H9 (cell line): ENCODE data around the gene FETUB. TPM values are rescaled to one million over a fixed set of nuclear protein-coding genes. Genes with fewer than 3 reads are reported as not detected.

Source experiments
- DNase-seq: peaks from one replicate; pipeline ENCODE4 v3.0.0-alpha.2; 2017
- H2AFZ ChIP-seq: one replicate; pipeline ENCODE4 v1.6.1; 2013; ENCODE audit warnings: mild to moderate bottlenecking, low read length, control low read depth, moderate library complexity
- H2AK5ac ChIP-seq: 2 replicates; pipeline ENCODE4 v1.6.1; 2013; ENCODE audit warnings: low read length, control low read depth, mixed read lengths; ENCODE audit not compliant: insufficient read length
- H2BK120ac ChIP-seq: one replicate; pipeline ENCODE4 v1.6.1; 2013; ENCODE audit warnings: low read depth, mild to moderate bottlenecking, low read length, control low read depth, inconsistent platforms; ENCODE audit not compliant: poor library complexity, severe bottlenecking
- H2BK12ac ChIP-seq: 2 replicates; pipeline ENCODE4 v1.6.1; 2013; ENCODE audit warnings: low read length, control low read depth, mixed read lengths, low read depth; ENCODE audit not compliant: insufficient read length
- H2BK15ac ChIP-seq: 2 replicates; pipeline ENCODE4 v1.6.1; 2013; ENCODE audit warnings: low read depth, low read length, control low read depth
- H2BK20ac ChIP-seq: one replicate; pipeline ENCODE4 v1.6.1; 2013; ENCODE audit warnings: low read depth, mild to moderate bottlenecking, low read length, control low read depth, inconsistent platforms; ENCODE audit not compliant: poor library complexity, severe bottlenecking
- H2BK5ac ChIP-seq: 2 replicates; pipeline ENCODE4 v1.6.1; 2013; ENCODE audit warnings: low read length, control low read depth, mixed read lengths; ENCODE audit not compliant: insufficient read length
- H3K14ac ChIP-seq: 2 replicates; pipeline ENCODE4 v1.6.1; 2013; ENCODE audit warnings: low read length, control low read depth; ENCODE audit not compliant: insufficient read depth
- H3K18ac ChIP-seq: 2 replicates; pipeline ENCODE4 v1.6.1; 2013; ENCODE audit warnings: low read depth, mild to moderate bottlenecking, mixed read lengths, low read length, control low read depth; ENCODE audit not compliant: insufficient read length
- H3K23ac ChIP-seq: 2 replicates; pipeline ENCODE4 v1.6.1; 2013; ENCODE audit warnings: low read length, control low read depth, mixed read lengths, low read depth; ENCODE audit not compliant: insufficient read length
- H3K23me2 ChIP-seq: 2 replicates; pipeline ENCODE4 v1.6.1; 2013; ENCODE audit warnings: low read depth, mild to moderate bottlenecking, mixed read lengths, low read length, control low read depth; ENCODE audit not compliant: insufficient read length, poor library complexity, severe bottlenecking
- H3K27ac ChIP-seq: 2 replicates; pipeline ENCODE4 v1.5.1; 2013; ENCODE audit warnings: low read length, control low read depth, mixed read lengths, low read depth; ENCODE audit not compliant: insufficient read length
- H3K27me3 ChIP-seq: 2 replicates; pipeline ENCODE4 v1.6.1; 2013; ENCODE audit warnings: low read length, control low read depth, inconsistent platforms; ENCODE audit not compliant: insufficient read depth
- H3K4ac ChIP-seq: 2 replicates; pipeline ENCODE4 v1.6.1; 2013; ENCODE audit warnings: low read depth, mild to moderate bottlenecking, control low read depth, inconsistent platforms, low read length, moderate library complexity
- H3K4me1 ChIP-seq: 2 replicates; pipeline ENCODE4 v1.6.1; 2013; ENCODE audit warnings: low read length, control low read depth, inconsistent platforms; ENCODE audit not compliant: insufficient read depth
- H3K4me2 ChIP-seq: 2 replicates; pipeline ENCODE4 v1.6.1; 2013; ENCODE audit warnings: low read length, control low read depth, mixed read lengths; ENCODE audit not compliant: insufficient read length, insufficient read depth
- H3K56ac ChIP-seq: 2 replicates; pipeline ENCODE4 v1.6.1; 2013; ENCODE audit warnings: low read depth, mild to moderate bottlenecking, mixed read lengths, low read length, control low read depth; ENCODE audit not compliant: insufficient read length
- H3K79me1 ChIP-seq: 2 replicates; pipeline ENCODE4 v1.6.1; 2013; ENCODE audit warnings: low read depth, mild to moderate bottlenecking, moderate library complexity, low read length, control low read depth, inconsistent platforms; ENCODE audit not compliant: insufficient read depth, poor library complexity, severe bottlenecking
- H3K79me2 ChIP-seq: 2 replicates; pipeline ENCODE4 v1.6.1; 2013; ENCODE audit warnings: low read length, control low read depth, inconsistent platforms; ENCODE audit not compliant: insufficient read depth
- H3K9ac ChIP-seq: 2 replicates; pipeline ENCODE4 v1.6.1; 2013; ENCODE audit warnings: low read length, control low read depth, mixed read lengths; ENCODE audit not compliant: insufficient read length; ENCODE audit errors: extremely low read depth
- H3K9me3 ChIP-seq: one replicate; pipeline ENCODE4 v1.6.1; 2013; ENCODE audit warnings: low read depth, low read length, inconsistent platforms; ENCODE audit not compliant: control insufficient read depth
- H3T11ph ChIP-seq: one replicate; pipeline ENCODE4 v1.6.1; 2013; ENCODE audit warnings: mild to moderate bottlenecking, low read length, control low read depth, inconsistent platforms
- H4K20me1 ChIP-seq: one replicate; pipeline ENCODE4 v1.6.1; 2013; ENCODE audit not compliant: control insufficient read depth, insufficient read length, insufficient read depth
- H4K5ac ChIP-seq: 2 replicates; pipeline ENCODE4 v1.6.1; 2013; ENCODE audit warnings: low read depth, mild to moderate bottlenecking, mixed read lengths, low read length, control low read depth; ENCODE audit not compliant: insufficient read length
- H4K8ac ChIP-seq: replicated peaks from 2 replicates; pipeline ENCODE4 v1.6.1; 2013; ENCODE audit warnings: low read length, control low read depth, mixed read lengths, low read depth; ENCODE audit not compliant: insufficient read length
- H4K91ac ChIP-seq: 2 replicates; pipeline ENCODE4 v1.6.1; 2013; ENCODE audit warnings: low read depth, mild to moderate bottlenecking, moderate library complexity, mixed read lengths, low read length, control low read depth; ENCODE audit not compliant: insufficient read length
- H3K27ac Mint-ChIP-seq, 3 experiments: 2 replicates in 2 of 3; 3 replicates in 1 of 3; pipeline ENCODE4 v1.8.0; 2020 to 2021; ENCODE audit warnings: mixed read lengths in 3 of 3, mild to moderate bottlenecking in 1 of 3, moderate library complexity in 1 of 3
- H3K27me3 Mint-ChIP-seq: 2 replicates; pipeline ENCODE4 v1.8.0; 2021; ENCODE audit warnings: low read depth, mild to moderate bottlenecking, moderate library complexity, mixed read lengths
- H3K36me3 Mint-ChIP-seq, 3 experiments: 2 replicates in 2 of 3; 3 replicates in 1 of 3; pipeline ENCODE4 v1.8.0; 2020 to 2021; ENCODE audit warnings: low read depth in 3 of 3, mixed read lengths in 3 of 3; ENCODE audit not compliant: insufficient read depth in 1 of 3
- H3K4me1 Mint-ChIP-seq, 2 experiments: 2 replicates each; pipeline ENCODE4 v1.8.0; 2020; ENCODE audit warnings: mixed read lengths in 2 of 2
- H3K4me3 Mint-ChIP-seq, 2 experiments: 2 replicates in 1 of 2; 3 replicates in 1 of 2; pipeline ENCODE4 v1.8.0; 2020 to 2021; ENCODE audit warnings: mild to moderate bottlenecking in 2 of 2, mixed read lengths in 2 of 2, moderate library complexity in 1 of 2
- H3K9me3 Mint-ChIP-seq, 2 experiments: 2 replicates in 1 of 2; 3 replicates in 1 of 2; pipeline ENCODE4 v1.8.0; 2020; ENCODE audit warnings: mild to moderate bottlenecking in 2 of 2, mixed read lengths in 2 of 2, moderate library complexity in 1 of 2
- CTCF ChIP-seq: fragments of 200-600 bp; sonication (generic); conservative IDR thresholded peaks from 3 replicates; pipeline ENCODE4 v1.8.0; 2021; ENCODE audit warnings: antibody characterized with exemption, mild to moderate bottlenecking
- WGBS: extraction: QIAGEN DNeasy Blood & Tissue Kit; methylation state at CpG from one replicate; pipeline ENCODE4 v1.1.7; 2013; ENCODE audit warnings: missing lambda C conversion rate, low lambda C conversion rate, mixed read lengths; ENCODE audit not compliant: insufficient read length; ENCODE audit errors: extremely low coverage; 5-methylcytosine and 5-hydroxymethylcytosine counted together
- total RNA-seq: library from RNA; stranded (reverse); gene quantifications from 2 replicates; pipeline ENCODE4 v1.2.1, GENCODE V29; 2021

FETUB gene
- total RNA-seq, 1 experiment from 2014 or later: not detected

- Histone ChIP-seq H3K4ac (no peak overlapping the region), H3T11ph (no peak overlapping the region), H3K4me2 (no peak overlapping the region), H4K91ac (no peak overlapping the region), H2BK20ac (no peak overlapping the region), H4K20me1 (no peaks in the 10 kb centered on the region), H2BK12ac (no peak overlapping the region), H3K9ac (no peak overlapping the region), H3K27me3 (no peaks in the 10 kb centered on the region), H3K79me1 (no peaks in the 10 kb centered on the region), H2BK120ac (no peak overlapping the region), H3K27ac (no peak overlapping the region), H3K14ac (no peak overlapping the region), H4K5ac (no peak overlapping the region), H2BK15ac (no peak overlapping the region), H2AFZ (no peak overlapping the region), H3K4me1 (no peaks in the 10 kb centered on the region; the same call in 1 of the 2 replicates), H3K9me3 (no peaks in the 10 kb centered on the region), H2BK5ac (no peak overlapping the region), H4K8ac (no peak overlapping the region), H3K23ac (no peak overlapping the region), H2AK5ac (no peak overlapping the region), H3K56ac (no peak overlapping the region), H3K79me2 (no peaks in the 10 kb centered on the region), H3K23me2 (no peaks in the 10 kb centered on the region), H3K18ac (no peak overlapping the region)
- peaks cover 6 to 7% of the 10 kb centered on the region in 2 experiments; a peak in 2 of 4 replicates for H3K4me1 Mint-ChIP-seq
- no CpG with 5 or more reads among the region's 7 CpGs for WGBS
- no peak for TF ChIP-seq CTCF
- no peaks in the 10 kb centered on the region for H3K36me3 Mint-ChIP-seq
- H3K4me3 Mint-ChIP-seq: no peak overlapping the region
- no peak overlapping the region for H3K27ac Mint-ChIP-seq
- peaks cover 2% of the 10 kb centered on the region for H3K27me3 Mint-ChIP-seq
- DNase-seq: no peak
- H3K9me3 Mint-ChIP-seq: no peaks in the 10 kb centered on the region
Measured at GRCh38 chr3:186626254-186626847, 13.8 kb upstream of the FETUB start.
